Keratinocyte (primary cell): Measurements from ENCODE around the gene SMCHD1. TPM values are rescaled to one million over a fixed set of nuclear protein-coding genes. Genes with fewer than 3 reads are reported as not detected.

Source experiments
- DNase-seq: peaks from one replicate; pipeline ENCODE4 v3.0.0-alpha.2; 2011; ENCODE audit warnings: low read depth, missing footprints, low spot score
- FAIRE-seq: peaks from 2 replicates; lab custom pipeline; 2011; peaks lifted over from hg19 to GRCh38; lab: Jason Lieb, UNC
- H2AFZ ChIP-seq: 2 replicates; pipeline ENCODE4 v1.6.0; 2012; ENCODE audit warnings: low read length, control low read depth, inconsistent platforms; ENCODE audit not compliant: control insufficient read depth
- H3K27ac ChIP-seq: 2 replicates; pipeline ENCODE4 v1.5.1; 2011; ENCODE audit warnings: low read length; ENCODE audit not compliant: control insufficient read depth, insufficient read depth
- H3K27me3 ChIP-seq: 3 replicates; pipeline ENCODE4 v1.6.0; 2011; ENCODE audit warnings: low read length; ENCODE audit not compliant: control insufficient read depth, insufficient read depth; ENCODE audit errors: extremely low read depth
- H3K36me3 ChIP-seq, 2 experiments: 2 replicates in 1 of 2; 3 replicates in 1 of 2; pipeline ENCODE4 v1.5.1; 2011; ENCODE audit warnings: low read length in 2 of 2, mild to moderate bottlenecking in 1 of 2; ENCODE audit not compliant: control insufficient read depth in 2 of 2, insufficient read depth in 2 of 2; ENCODE audit errors: extremely low read depth in 1 of 2
- H3K4me1 ChIP-seq: 3 replicates; pipeline ENCODE4 v1.5.1; 2011; ENCODE audit warnings: low read length; ENCODE audit not compliant: control insufficient read depth, insufficient read depth; ENCODE audit errors: extremely low read depth
- H3K4me2 ChIP-seq: 3 replicates; pipeline ENCODE4 v1.6.0; 2011; ENCODE audit warnings: low read depth, low read length; ENCODE audit not compliant: control insufficient read depth, insufficient read depth; ENCODE audit errors: extremely low read depth
- H3K4me3 ChIP-seq, 3 experiments: fragments of 200-600 bp in 1 of 3; sonication (generic) in 1 of 3; 2 replicates in 2 of 3; 3 replicates in 1 of 3; pipeline ENCODE4 v1.5.1; 2011 to 2016; ENCODE audit warnings: low read length in 3 of 3, mild to moderate bottlenecking in 3 of 3, control low read depth in 2 of 3, inconsistent platforms in 1 of 3, low read depth in 1 of 3, mixed read lengths in 1 of 3, mixed run types in 1 of 3, moderate library complexity in 1 of 3; ENCODE audit not compliant: control insufficient read depth in 2 of 3, insufficient read depth in 2 of 3; ENCODE audit errors: extremely low read depth in 1 of 3
- H3K79me2 ChIP-seq: 2 replicates; pipeline ENCODE4 v1.6.0; 2012; ENCODE audit warnings: low read length; ENCODE audit not compliant: control insufficient read depth, insufficient read depth
- H3K9ac ChIP-seq: 3 replicates; pipeline ENCODE4 v1.6.0; 2011; ENCODE audit warnings: low read length; ENCODE audit not compliant: control insufficient read depth, insufficient read depth; ENCODE audit errors: extremely low read depth
- H3K9me1 ChIP-seq: 3 replicates; pipeline ENCODE4 v1.6.0; 2011; ENCODE audit warnings: low read length; ENCODE audit not compliant: control insufficient read depth, insufficient read depth; ENCODE audit errors: extremely low read depth
- H3K9me3 ChIP-seq: 2 replicates; pipeline ENCODE4 v1.5.1; 2012; ENCODE audit warnings: low read depth, low read length; ENCODE audit not compliant: control insufficient read depth
- H4K20me1 ChIP-seq: 3 replicates; pipeline ENCODE4 v1.6.0; 2011; ENCODE audit warnings: low read length; ENCODE audit not compliant: control insufficient read depth, insufficient read depth; ENCODE audit errors: extremely low read depth
- EZH2 ChIP-seq: IDR thresholded peaks from one replicate; pipeline ENCODE4 v1.6.1; 2012; ENCODE audit warnings: inconsistent platforms, mild to moderate bottlenecking, low read length, moderate library complexity
- dilution Hi-C: fragments of 300-500 bp; cut with MboI; formaldehyde crosslinking; loops from one replicate; pipeline ENCODE4 v1.7.0; 2020; ENCODE audit warnings: low sequenced_read_pairs; ENCODE audit not compliant: extremely low pct_ligation_motif_present
- polyA plus RNA-seq, 5 experiments: library from polyadenylated mRNA; depleted of rRNA in 3 of 5; stranded (reverse) in 3 of 5; stranded (forward) in 1 of 5; unstranded in 1 of 5; fragments of >200 nt; gene quantifications; 1 replicate in 1 of 5; 2 replicates in 3 of 5; 3 replicates in 1 of 5; pipeline versions ENCODE4 v1.2.1 to v1.2.3, GENCODE V29; 2011 to 2012; ENCODE audit warnings: missing spikeins in 2 of 5, low read depth in 1 of 5, low replicate concordance in 1 of 5
- TF ChIP-seq, protein P1 (sequence below), 3 experiments: IDR thresholded peaks in 1 of 3; conservative IDR thresholded peaks in 1 of 3; optimal IDR thresholded peaks in 1 of 3; 2 replicates in 2 of 3; 3 replicates in 1 of 3; pipeline versions ENCODE3 to v1.5.1; 2011; ENCODE audit warnings: low read length in 3 of 3, mild to moderate bottlenecking in 3 of 3, moderate library complexity in 2 of 3, control low read depth in 1 of 3, inconsistent platforms in 1 of 3; ENCODE audit not compliant: insufficient read depth in 2 of 3; ENCODE audit errors: extremely low read depth in 1 of 3

Gene SMCHD1
- polyA plus RNA-seq, 1 donor (not counting 4 experiments of a cell fraction or from before 2014, with no cell fraction given), result 18.5 TPM

DNA sequence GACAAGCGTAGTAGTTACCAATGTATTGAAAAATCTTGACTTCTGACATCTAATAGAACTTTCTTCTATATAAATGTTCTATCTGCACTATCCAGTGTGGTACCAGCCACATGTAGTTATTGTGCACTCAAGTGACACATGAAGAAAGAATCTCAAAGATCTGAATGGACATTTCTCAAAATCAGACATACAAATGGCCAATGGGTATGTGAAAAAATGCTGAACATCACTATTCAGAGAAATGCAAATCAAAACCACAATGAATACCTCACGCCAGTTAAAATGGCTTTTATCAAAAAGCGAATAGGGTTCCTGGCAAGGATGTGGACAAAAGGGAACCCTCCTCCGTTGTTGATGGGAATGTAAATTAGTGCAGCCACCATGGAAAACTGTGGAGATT, 37.5 kb upstream of the SMCHD1 start:
- no peaks in the 10 kb centered on the region for H3K27me3 ChIP-seq
- no peak overlapping the region for H2AFZ ChIP-seq
- FAIRE-seq, result no peak
- no peaks in the 10 kb centered on the region for H3K4me1 ChIP-seq
- H3K9me3 ChIP-seq, result no peaks in the 10 kb centered on the region
- H3K9me1 ChIP-seq, result no peaks in the 10 kb centered on the region
- H3K4me3 ChIP-seq, result no peak overlapping the region
- no peak overlapping the region for H3K9ac ChIP-seq
- H3K4me2 ChIP-seq, result no peak overlapping the region
- dilution Hi-C loops, result no loop called here
- TF ChIP-seq EZH2, result no peak
- TF ChIP-seq, protein P1, sequence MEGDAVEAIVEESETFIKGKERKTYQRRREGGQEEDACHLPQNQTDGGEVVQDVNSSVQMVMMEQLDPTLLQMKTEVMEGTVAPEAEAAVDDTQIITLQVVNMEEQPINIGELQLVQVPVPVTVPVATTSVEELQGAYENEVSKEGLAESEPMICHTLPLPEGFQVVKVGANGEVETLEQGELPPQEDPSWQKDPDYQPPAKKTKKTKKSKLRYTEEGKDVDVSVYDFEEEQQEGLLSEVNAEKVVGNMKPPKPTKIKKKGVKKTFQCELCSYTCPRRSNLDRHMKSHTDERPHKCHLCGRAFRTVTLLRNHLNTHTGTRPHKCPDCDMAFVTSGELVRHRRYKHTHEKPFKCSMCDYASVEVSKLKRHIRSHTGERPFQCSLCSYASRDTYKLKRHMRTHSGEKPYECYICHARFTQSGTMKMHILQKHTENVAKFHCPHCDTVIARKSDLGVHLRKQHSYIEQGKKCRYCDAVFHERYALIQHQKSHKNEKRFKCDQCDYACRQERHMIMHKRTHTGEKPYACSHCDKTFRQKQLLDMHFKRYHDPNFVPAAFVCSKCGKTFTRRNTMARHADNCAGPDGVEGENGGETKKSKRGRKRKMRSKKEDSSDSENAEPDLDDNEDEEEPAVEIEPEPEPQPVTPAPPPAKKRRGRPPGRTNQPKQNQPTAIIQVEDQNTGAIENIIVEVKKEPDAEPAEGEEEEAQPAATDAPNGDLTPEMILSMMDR (optimal IDR thresholded peaks at IDR 0.05 in 1 of 3, IDR thresholded peaks at IDR 0.05 in 1 of 3, conservative IDR thresholded peaks at IDR 0.05 in 1 of 3; ENCODE audit: extremely low read depth in 1 of 3, insufficient read depth in 2 of 3, low read length in 3 of 3), result no peak
- no peaks in the 10 kb centered on the region for H3K36me3 ChIP-seq
- no peaks in the 10 kb centered on the region for H3K79me2 ChIP-seq
- H4K20me1 ChIP-seq, result no peaks in the 10 kb centered on the region
- DNase-seq, result no peak
- no peak overlapping the region for H3K27ac ChIP-seq

DNA sequence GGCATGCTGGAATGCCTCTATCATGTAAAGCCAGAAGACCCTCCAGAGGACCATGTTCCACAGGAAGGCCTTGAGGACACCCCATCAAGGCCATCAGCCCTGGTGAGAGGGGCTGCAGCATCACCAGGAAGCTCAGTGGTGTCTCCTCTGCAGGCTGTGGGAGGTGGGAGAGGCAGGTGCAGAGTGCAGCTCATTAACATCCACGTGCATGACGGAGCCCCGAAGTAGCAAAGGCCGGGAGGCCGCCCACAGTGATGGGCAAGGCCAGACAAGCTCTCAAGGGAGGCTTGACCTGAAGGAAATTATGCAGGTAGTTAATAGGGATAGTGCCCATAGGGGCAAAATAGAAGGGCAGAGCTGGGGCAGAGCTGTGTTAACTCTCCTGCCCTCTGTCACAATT, 30.3 kb upstream of the SMCHD1 start:
- H3K27me3 ChIP-seq, result no peaks in the 10 kb centered on the region
- H3K36me3 ChIP-seq, result no peaks in the 10 kb centered on the region
- dilution Hi-C loops, result no loop called here
- H3K27ac ChIP-seq, result no peak overlapping the region
- no peak overlapping the region for H3K4me2 ChIP-seq
- FAIRE-seq, result no peak
- H3K4me3 ChIP-seq, result no peak overlapping the region
- no peaks in the 10 kb centered on the region for H3K9me3 ChIP-seq
- H3K79me2 ChIP-seq, result no peaks in the 10 kb centered on the region
- H3K4me1 ChIP-seq, result peaks cover 2% of the 10 kb centered on the region
- DNase-seq, result no peak
- TF ChIP-seq, protein P1 (optimal IDR thresholded peaks at IDR 0.05 in 1 of 3, IDR thresholded peaks at IDR 0.05 in 1 of 3, conservative IDR thresholded peaks at IDR 0.05 in 1 of 3; ENCODE audit: extremely low read depth in 1 of 3, insufficient read depth in 2 of 3, low read length in 3 of 3), result no peak
- TF ChIP-seq EZH2, result no peak
- no peaks in the 10 kb centered on the region for H4K20me1 ChIP-seq
- no peak overlapping the region for H3K9ac ChIP-seq
- H2AFZ ChIP-seq, result no peak overlapping the region
- H3K9me1 ChIP-seq, result no peaks in the 10 kb centered on the region
